ENCODE data around the gene TMEM106C.

TMEM106C gene

DNA sequence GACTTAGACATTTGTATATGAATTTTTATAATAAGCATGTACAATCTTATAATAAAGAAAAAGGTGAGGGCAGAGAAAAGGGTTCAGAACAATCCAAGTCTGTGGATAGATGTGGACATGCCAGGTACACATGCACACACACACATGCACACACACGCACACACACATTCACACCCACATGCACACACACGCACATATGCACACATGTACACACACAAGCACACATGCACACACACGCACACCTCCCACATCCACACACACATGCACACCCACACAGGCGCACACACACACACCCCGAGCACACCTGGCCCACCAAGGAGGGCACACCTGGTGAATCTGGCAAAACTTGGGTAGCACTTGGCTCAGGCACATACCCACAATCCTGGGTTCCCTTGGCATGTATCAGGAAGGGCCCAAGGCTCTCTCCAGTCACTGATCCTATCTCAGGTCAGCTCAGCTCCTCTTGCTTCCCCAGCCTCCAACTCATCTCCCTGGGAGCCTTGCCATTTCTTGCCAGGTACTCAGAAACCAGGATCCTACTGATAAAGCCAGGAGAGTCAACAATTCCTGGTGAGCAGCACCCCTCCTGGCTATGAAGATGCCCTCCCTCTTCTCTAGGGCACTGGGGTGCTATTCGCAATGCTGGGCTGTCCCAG is 18.6 kb upstream of the TMEM106C start:
- Histone ChIP-seq H3K4me1 (peaks cover 0 to 16% (median 6%) of the 10 kb centered on the region in 4 donors), H3K4me3 (no peak overlapping the region), H3K27me3 (peaks cover 0 to 41% of the 10 kb centered on the region in 2 donors), H3K36me3 (no peaks in the 10 kb centered on the region), H3K9me3 (no peaks in the 10 kb centered on the region), H3K27ac (no peak overlapping the region)
- DNase-seq: no peak
- TF ChIP-seq, protein P1, sequence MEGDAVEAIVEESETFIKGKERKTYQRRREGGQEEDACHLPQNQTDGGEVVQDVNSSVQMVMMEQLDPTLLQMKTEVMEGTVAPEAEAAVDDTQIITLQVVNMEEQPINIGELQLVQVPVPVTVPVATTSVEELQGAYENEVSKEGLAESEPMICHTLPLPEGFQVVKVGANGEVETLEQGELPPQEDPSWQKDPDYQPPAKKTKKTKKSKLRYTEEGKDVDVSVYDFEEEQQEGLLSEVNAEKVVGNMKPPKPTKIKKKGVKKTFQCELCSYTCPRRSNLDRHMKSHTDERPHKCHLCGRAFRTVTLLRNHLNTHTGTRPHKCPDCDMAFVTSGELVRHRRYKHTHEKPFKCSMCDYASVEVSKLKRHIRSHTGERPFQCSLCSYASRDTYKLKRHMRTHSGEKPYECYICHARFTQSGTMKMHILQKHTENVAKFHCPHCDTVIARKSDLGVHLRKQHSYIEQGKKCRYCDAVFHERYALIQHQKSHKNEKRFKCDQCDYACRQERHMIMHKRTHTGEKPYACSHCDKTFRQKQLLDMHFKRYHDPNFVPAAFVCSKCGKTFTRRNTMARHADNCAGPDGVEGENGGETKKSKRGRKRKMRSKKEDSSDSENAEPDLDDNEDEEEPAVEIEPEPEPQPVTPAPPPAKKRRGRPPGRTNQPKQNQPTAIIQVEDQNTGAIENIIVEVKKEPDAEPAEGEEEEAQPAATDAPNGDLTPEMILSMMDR (IDR thresholded peaks at IDR 0.05): no peak
- intact Hi-C loops (cut with DNase I; ENCODE audit: low total_unique reads): no loop called here

DNA sequence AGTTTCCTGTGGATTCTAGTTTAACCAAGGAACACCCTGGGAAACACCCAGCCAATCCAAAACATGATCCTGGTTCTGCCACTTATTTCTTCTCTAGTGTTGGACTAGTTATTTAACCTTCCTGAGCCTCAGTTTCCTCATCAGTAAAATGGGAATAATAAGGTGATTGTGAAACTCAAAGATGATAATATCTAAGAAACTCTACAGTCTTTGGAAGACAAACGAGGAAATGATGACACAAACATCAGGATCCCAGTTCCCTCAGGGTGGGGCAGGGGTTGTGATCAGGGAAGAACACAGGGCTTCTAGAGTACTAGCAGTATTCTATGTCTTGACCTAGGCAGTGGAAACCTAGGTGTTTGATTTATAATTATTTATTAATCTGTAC is 18.1 kb upstream of the TMEM106C start:
- Histone ChIP-seq H3K27me3 (peaks cover 0 to 41% of the 10 kb centered on the region in 2 donors), H3K9me3 (no peaks in the 10 kb centered on the region), H3K4me3 (no peak overlapping the region), H3K36me3 (no peaks in the 10 kb centered on the region), H3K4me1 (peaks cover 0 to 16% (median 6%) of the 10 kb centered on the region in 4 donors), H3K27ac (no peak overlapping the region)
- TF ChIP-seq, protein P1 (IDR thresholded peaks at IDR 0.05): no peak
- intact Hi-C loops (cut with DNase I; ENCODE audit: low total_unique reads): no loop called here
- no peak for DNase-seq

DNA sequence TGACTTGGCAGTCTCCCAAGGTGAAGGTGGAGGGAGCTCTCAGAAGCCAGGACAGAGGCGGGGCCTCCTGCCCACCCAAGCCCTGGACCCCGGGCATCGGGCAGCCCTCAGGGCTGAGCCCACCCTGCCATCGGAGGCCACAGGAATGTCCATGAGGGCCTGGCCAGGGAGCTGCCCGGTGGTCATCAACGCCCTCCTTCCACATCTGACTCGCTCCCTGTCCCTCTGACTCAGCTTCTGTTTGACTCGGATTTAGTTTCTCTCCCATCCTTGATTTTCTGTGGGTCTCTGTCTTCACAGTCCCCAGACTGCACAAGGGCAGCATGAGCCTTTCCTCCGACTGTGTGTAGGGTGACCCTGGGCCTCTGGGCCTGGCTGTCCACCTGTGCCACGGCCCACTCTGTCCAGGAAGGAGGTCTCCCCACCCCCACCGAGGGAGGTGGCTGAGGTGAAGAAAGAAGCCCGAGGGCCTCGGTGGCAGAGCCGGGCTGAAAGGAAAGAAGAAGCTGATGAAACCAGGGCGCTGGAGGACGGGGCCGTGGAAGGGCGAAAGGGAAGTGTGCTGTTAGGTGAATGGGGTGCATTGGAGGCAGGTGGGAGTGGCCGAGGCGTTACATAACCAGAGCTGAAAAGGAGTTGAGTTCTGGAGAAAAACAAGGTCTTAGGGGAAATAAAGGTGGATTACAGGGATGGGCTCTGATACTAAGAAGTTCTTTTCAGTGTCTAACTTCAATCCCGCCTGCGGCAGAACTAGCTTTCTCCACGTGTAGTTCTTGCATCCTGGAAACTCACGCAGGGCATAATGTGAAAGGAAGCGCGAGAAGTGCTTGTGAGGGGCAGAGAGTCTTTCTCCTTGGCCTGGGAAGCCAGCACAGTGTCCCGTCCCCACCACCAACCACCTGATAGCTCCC is 16.7 kb upstream of the TMEM106C start:
- Histone ChIP-seq H3K4me3 (no peak overlapping the region), H3K27ac (no peak overlapping the region), H3K9me3 (no peaks in the 10 kb centered on the region), H3K4me1 (peaks cover 0 to 16% (median 6%) of the 10 kb centered on the region in 4 donors), H3K36me3 (no peaks in the 10 kb centered on the region), H3K27me3 (peaks cover 0 to 32% of the 10 kb centered on the region in 2 donors)
- intact Hi-C loops (cut with DNase I; ENCODE audit: low total_unique reads): no loop called here
- DNase-seq: no peak
- TF ChIP-seq, protein P1 (IDR thresholded peaks at IDR 0.05): no peak

DNA sequence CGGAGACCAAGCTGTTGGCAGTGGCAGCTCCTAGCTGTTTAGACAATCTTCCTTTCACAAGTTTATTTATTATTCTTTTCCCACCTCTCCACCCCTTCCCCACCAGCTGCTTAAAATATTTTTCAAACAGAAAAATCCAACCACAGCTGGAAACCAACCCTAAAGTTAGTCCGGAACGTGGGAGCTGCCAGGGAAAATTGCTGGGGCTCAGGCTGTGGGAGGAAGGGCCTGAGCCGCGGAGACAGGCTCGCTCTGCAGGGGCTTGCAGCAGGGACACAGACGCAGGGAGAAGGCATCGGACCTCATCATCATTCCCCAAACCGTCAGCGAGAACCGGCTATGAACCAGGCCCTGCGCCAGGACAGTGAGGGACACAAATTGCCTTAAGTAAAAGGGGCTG is 16.1 kb upstream of the TMEM106C start:
- no peak for DNase-seq
- intact Hi-C loops (cut with DNase I; ENCODE audit: low total_unique reads): no loop called here
- H3K27ac ChIP-seq: no peak overlapping the region

More for the DNA sequence above, 16.1 kb upstream of the TMEM106C start:
- Histone ChIP-seq H3K4me1 (peaks cover 0 to 11% (median 4%) of the 10 kb centered on the region in 4 donors), H3K4me3 (no peak overlapping the region), H3K27me3 (peaks cover 0 to 26% of the 10 kb centered on the region in 2 donors), H3K36me3 (no peaks in the 10 kb centered on the region), H3K9me3 (no peaks in the 10 kb centered on the region)
- TF ChIP-seq, protein P1 (IDR thresholded peaks at IDR 0.05): no peak
